Measurements from ENCODE around the gene ST8SIA2.

DNA sequence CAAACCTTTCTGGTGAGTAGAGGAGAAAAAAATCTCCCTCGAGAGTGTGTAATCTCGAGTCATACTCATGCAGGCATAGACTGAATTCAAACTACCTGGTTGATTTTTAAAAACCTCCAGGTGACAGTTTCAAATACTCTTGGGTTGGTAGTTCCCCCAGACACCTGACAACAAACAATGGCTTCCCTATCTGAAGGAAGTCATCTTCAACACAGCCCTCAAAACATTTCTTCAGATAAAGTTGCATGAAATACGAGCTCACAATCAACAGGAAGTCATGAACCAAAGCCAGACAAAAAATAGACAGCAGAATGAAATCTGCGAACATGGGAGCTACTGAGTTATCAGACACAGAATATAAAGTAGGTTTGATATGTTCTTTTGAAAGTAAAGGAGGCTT lies 112.8 kb downstream of the ST8SIA2 start:
- no peak for TF ChIP-seq FOXK1 (CRISPR knock-in tag; IDR thresholded peaks at IDR 0.05)
- no peak for TF ChIP-seq ZSCAN18 (CRISPR knock-in tag; IDR thresholded peaks at IDR 0.05)
- TF ChIP-seq ESRRA (CRISPR knock-in tag; IDR thresholded peaks at IDR 0.05; ENCODE audit: borderline replicate concordance), result no peak
- no peak for TF ChIP-seq RELA (CRISPR knock-in tag; IDR thresholded peaks at IDR 0.05; ENCODE audit: borderline replicate concordance)
- TF ChIP-seq CTCF (IDR thresholded peaks at IDR 0.05), result no peak
- TF ChIP-seq TEAD1 (CRISPR knock-in tag; IDR thresholded peaks at IDR 0.05), result no peak
- TF ChIP-seq PRDM15 (CRISPR knock-in tag; IDR thresholded peaks at IDR 0.05), result no peak
- TF ChIP-seq IRF1 (CRISPR knock-in tag; IDR thresholded peaks at IDR 0.05), result no peak
- TF ChIP-seq ATF3 (CRISPR knock-in tag; conservative IDR thresholded peaks at IDR 0.05), result no peak
- TF ChIP-seq CBFB (CRISPR knock-in tag; IDR thresholded peaks at IDR 0.05; ENCODE audit: low read depth), result no peak
- TF ChIP-seq KAT7 (CRISPR knock-in tag; IDR thresholded peaks at IDR 0.05; ENCODE audit: borderline replicate concordance), result no peak
- no peak for TF ChIP-seq ZBTB21 (CRISPR knock-in tag; IDR thresholded peaks at IDR 0.05; ENCODE audit: borderline replicate concordance)
- no peak for TF ChIP-seq ZNF671 (CRISPR knock-in tag; IDR thresholded peaks at IDR 0.05)

Data from WTC11 (cell line).